GM12892 (cell line): ENCODE measurements around the gene TCN1.

ENCODE experiments used
- POLR2A ChIP-seq: IDR thresholded peaks from 2 replicates; pipeline ENCODE4 v1.6.1; 2011; ENCODE audit warnings: low read depth, low read length, control low read depth
- TAF1 ChIP-seq: IDR thresholded peaks from 2 replicates; pipeline ENCODE4 v1.6.1; 2011; ENCODE audit warnings: low read depth, mild to moderate bottlenecking, control low read depth, low read length, borderline replicate concordance

DNA sequence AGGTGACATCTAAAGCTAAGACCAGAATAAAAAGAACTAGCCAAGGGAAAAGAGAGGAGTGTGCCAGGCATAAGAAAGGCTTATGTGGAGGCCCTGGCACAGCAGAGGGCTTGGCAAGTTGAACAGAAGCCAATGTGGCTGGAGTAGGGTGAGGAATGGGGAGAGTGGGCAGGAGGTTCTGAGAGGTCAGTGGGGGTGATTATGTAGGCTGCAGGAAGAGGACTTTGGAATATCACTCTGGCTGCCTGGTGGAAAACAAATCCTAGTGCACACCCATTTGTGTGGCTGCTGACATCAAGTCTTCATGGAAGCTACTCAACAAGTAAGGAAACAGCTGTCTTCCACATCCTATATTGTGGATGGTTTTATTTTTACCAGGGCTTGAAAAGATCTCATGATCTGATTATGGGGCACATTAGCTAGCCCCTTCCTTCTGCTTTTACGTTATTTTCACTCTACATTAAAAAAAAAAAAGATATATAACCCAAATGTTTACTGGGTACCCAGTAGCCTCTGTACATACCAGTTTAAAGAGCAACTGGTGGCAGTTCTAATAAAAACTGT, 59.2 kb downstream of the TCN1 start:
- TF ChIP-seq POLR2A, result no peak
- no peak for TF ChIP-seq TAF1
